Activated CD4-positive, alpha-beta memory T cell treated with anti-CD3 and anti-CD28 coated beads for 36 hours (primary cell): ENCODE results near the gene CLSTN1. TPM values are rescaled to one million over a fixed set of nuclear protein-coding genes. Genes with fewer than 3 reads are reported as not detected.

Experiments
- CTCF ChIA-PET: fragments of 350-600 bp; sonication (Branson Sonifier 250); formaldehyde crosslinking; loops from one replicate; lab custom pipeline; 2021; ENCODE audit warnings: antibody characterized with exemption, inconsistent platforms; lab: Charles Lee
- POLR2A ChIA-PET: fragments of 350-600 bp; sonication (Branson Sonifier 250); formaldehyde crosslinking; loops from one replicate; lab custom pipeline; 2021; ENCODE audit warnings: antibody characterized with exemption; lab: Charles Lee
- DNase-seq: peaks from one replicate; pipeline ENCODE4 v3.0.0-alpha.2; 2020
- H3K27ac Mint-ChIP-seq: one replicate; pipeline ENCODE4 v1.8.0; 2021; ENCODE audit warnings: mixed read lengths
- H3K27me3 Mint-ChIP-seq: one replicate; pipeline ENCODE4 v1.8.0; 2021; ENCODE audit warnings: mixed read lengths
- H3K36me3 Mint-ChIP-seq: one replicate; pipeline ENCODE4 v1.8.0; 2021; ENCODE audit warnings: mixed read lengths
- H3K4me1 Mint-ChIP-seq: one replicate; pipeline ENCODE4 v1.8.0; 2021; ENCODE audit warnings: low read depth, mixed read lengths
- H3K4me3 Mint-ChIP-seq: one replicate; pipeline ENCODE4 v1.8.0; 2021; ENCODE audit warnings: mild to moderate bottlenecking, mixed read lengths
- H3K9me3 Mint-ChIP-seq: one replicate; pipeline ENCODE4 v1.8.0; 2021; ENCODE audit warnings: mixed read lengths
- intact Hi-C: fragments of 100-400 bp; cut with micrococcal nuclease; formaldehyde crosslinking; loops from one replicate; pipeline ENCODE4 v1.15.1; 2023
- total RNA-seq, 2 experiments: library from RNA; stranded (reverse); gene quantifications; one replicate each; pipeline ENCODE4 v1.2.3, GENCODE V29; 2021

CLSTN1 gene
- total RNA-seq, 2 experiments from 2014 or later = 33.6 to 34.1 TPM

GRCh38 chr1:9703165-9703509 is 120.6 kb downstream of the CLSTN1 start:
- H3K4me1 Mint-ChIP-seq = peaks cover 53% of the 10 kb centered on the region
- CTCF ChIA-PET = interaction anchor here (0.7 to 3.3 kb wide), 12 partner anchors 8 to 144 kb away, joined by 3 to 24 read pairs (median 4); no protein-coding TSS in a partner anchor
- POLR2A ChIA-PET = interaction anchor here (1.5 kb wide), 1 partner anchor 13 kb away, joined by 7 read pairs; no protein-coding TSS in a partner anchor
- no peak for DNase-seq
- H3K27ac Mint-ChIP-seq = peak overlapping the region; percentile 68
- intact Hi-C loops = no loop called here
- peaks cover 7% of the 10 kb centered on the region for H3K9me3 Mint-ChIP-seq
- peaks cover 34% of the 10 kb centered on the region for H3K36me3 Mint-ChIP-seq
- no peak overlapping the region for H3K4me3 Mint-ChIP-seq
- no peaks in the 10 kb centered on the region for H3K27me3 Mint-ChIP-seq

- Mint-ChIP-seq H3K36me3 (peaks cover 34% of the 10 kb centered on the region), H3K27ac (peak overlapping the region; percentile 42)
- intact Hi-C loops = no loop called here
These were observed 122.1 kb downstream of the CLSTN1 start for GRCh38 chr1:9701665-9702064.

GRCh38 chr1:9700340-9700739 is 123.4 kb downstream of the CLSTN1 start:
- ChIA-PET POLR2A (no interaction called here), CTCF (interaction anchor here (0.6 to 1.1 kb wide), 2 partner anchors 21 to 854 kb away, joined by 3 read pairs; no protein-coding TSS in a partner anchor)
- intact Hi-C loops = no loop called here
- Mint-ChIP-seq H3K27ac (no peak overlapping the region), H3K36me3 (peaks cover 29% of the 10 kb centered on the region), H3K9me3 (peaks cover 7% of the 10 kb centered on the region), H3K4me3 (no peak overlapping the region), H3K27me3 (no peaks in the 10 kb centered on the region), H3K4me1 (peaks cover 46% of the 10 kb centered on the region)
- no peak for DNase-seq

More at GRCh38 chr1:9701665-9702064, 122.1 kb downstream of the CLSTN1 start:
- no peak for DNase-seq
- H3K4me3 Mint-ChIP-seq = no peak overlapping the region
- peaks cover 52% of the 10 kb centered on the region for H3K4me1 Mint-ChIP-seq
- no peaks in the 10 kb centered on the region for H3K27me3 Mint-ChIP-seq
- CTCF ChIA-PET = interaction anchor here (1.3 to 3.3 kb wide), 2 partner anchors 74 to 86 kb away, joined by 3 to 24 read pairs; no protein-coding TSS in a partner anchor
- POLR2A ChIA-PET = interaction anchor here (0.7 kb wide), 1 partner anchor 72 kb away, joined by 4 read pairs; no protein-coding TSS in a partner anchor
- peaks cover 7% of the 10 kb centered on the region for H3K9me3 Mint-ChIP-seq

- Mint-ChIP-seq H3K4me1 (peaks cover 42% of the 10 kb centered on the region), H3K4me3 (no peak overlapping the region), H3K9me3 (peaks cover 7% of the 10 kb centered on the region), H3K27ac (peak overlapping the region; percentile 35), H3K36me3 (peaks cover 25% of the 10 kb centered on the region), H3K27me3 (no peaks in the 10 kb centered on the region)
- ChIA-PET POLR2A (no interaction called here), CTCF (interaction anchor here (1.2 kb wide), 1 partner anchor 73 kb away, joined by 3 read pairs; no protein-coding TSS in a partner anchor)
- intact Hi-C loops = no loop called here
- no peak for DNase-seq
These were observed 124.4 kb downstream of the CLSTN1 start for GRCh38 chr1:9699361-9699760.

GRCh38 chr1:9696793-9697192 is 127.0 kb downstream of the CLSTN1 start:
- H3K4me1 Mint-ChIP-seq = peaks cover 34% of the 10 kb centered on the region
- POLR2A ChIA-PET = no interaction called here
- H3K4me3 Mint-ChIP-seq = no peak overlapping the region
- intact Hi-C loops = no loop called here
- CTCF ChIA-PET = interaction anchor here (1.4 kb wide), 1 partner anchor 25 kb away, joined by 5 read pairs; no protein-coding TSS in a partner anchor
- no peak overlapping the region for H3K27ac Mint-ChIP-seq
- H3K9me3 Mint-ChIP-seq = no peaks in the 10 kb centered on the region
- peaks cover 23% of the 10 kb centered on the region for H3K36me3 Mint-ChIP-seq
- DNase-seq = no peak
- H3K27me3 Mint-ChIP-seq = no peaks in the 10 kb centered on the region

- intact Hi-C loops = no loop called here
- peaks cover 22% of the 10 kb centered on the region for H3K36me3 Mint-ChIP-seq
- ChIA-PET POLR2A (no interaction called here), CTCF (interaction anchor here (0.9 to 2.4 kb wide), 4 partner anchors 11 to 65 kb away, joined by 3 to 10 read pairs (median 4); no protein-coding TSS in a partner anchor)
- no peak overlapping the region for H3K4me3 Mint-ChIP-seq
- peaks cover 61% of the 10 kb centered on the region for H3K4me1 Mint-ChIP-seq
- H3K27ac Mint-ChIP-seq = peak overlapping the region; percentile 35
- no peaks in the 10 kb centered on the region for H3K9me3 Mint-ChIP-seq
- no peak for DNase-seq
- H3K27me3 Mint-ChIP-seq = no peaks in the 10 kb centered on the region
These were observed 132.1 kb downstream of the CLSTN1 start for GRCh38 chr1:9691691-9692090.

- peaks cover 65% of the 10 kb centered on the region for H3K4me1 Mint-ChIP-seq
- ChIA-PET CTCF (interaction anchor here (0.7 to 2.4 kb wide), 5 partner anchors 12 to 752 kb away, joined by 3 to 10 read pairs (median 4); no protein-coding TSS in a partner anchor), POLR2A (no interaction called here)
- DNase-seq = no peak
- intact Hi-C loops = no loop called here
- no peaks in the 10 kb centered on the region for H3K27me3 Mint-ChIP-seq
- H3K27ac Mint-ChIP-seq = peak overlapping the region; percentile 35
- H3K4me3 Mint-ChIP-seq = peak overlapping the region; percentile 71
- H3K36me3 Mint-ChIP-seq = peaks cover 22% of the 10 kb centered on the region
- no peaks in the 10 kb centered on the region for H3K9me3 Mint-ChIP-seq
These were observed 132.7 kb downstream of the CLSTN1 start for GRCh38 chr1:9691108-9691445.

- Mint-ChIP-seq H3K9me3 (no peaks in the 10 kb centered on the region), H3K27me3 (no peaks in the 10 kb centered on the region), H3K4me3 (peak overlapping the region; percentile 71), H3K36me3 (peaks cover 22% of the 10 kb centered on the region), H3K4me1 (peaks cover 70% of the 10 kb centered on the region), H3K27ac (peak overlapping the region; percentile 63)
- DNase-seq = no peak
- ChIA-PET CTCF (interaction anchor here (0.6 to 2.4 kb wide), 6 partner anchors 12 to 752 kb away, joined by 3 to 10 read pairs (median 4); no protein-coding TSS in a partner anchor), POLR2A (no interaction called here)
- intact Hi-C loops = no loop called here
These were observed 133.2 kb downstream of the CLSTN1 start for GRCh38 chr1:9690440-9691107.

GRCh38 chr1:9689971-9690381 is 133.8 kb downstream of the CLSTN1 start:
- H3K9me3 Mint-ChIP-seq = no peaks in the 10 kb centered on the region
- no peak for DNase-seq
- H3K4me3 Mint-ChIP-seq = peak overlapping the region; percentile 71
- ChIA-PET CTCF (interaction anchor here (0.6 to 2.4 kb wide), 3 partner anchors 32 to 63 kb away, joined by 3 to 10 read pairs (median 3); no protein-coding TSS in a partner anchor), POLR2A (no interaction called here)
- H3K27me3 Mint-ChIP-seq = no peaks in the 10 kb centered on the region
- intact Hi-C loops = no loop called here
- H3K4me1 Mint-ChIP-seq = peaks cover 67% of the 10 kb centered on the region
- H3K36me3 Mint-ChIP-seq = peaks cover 22% of the 10 kb centered on the region
- H3K27ac Mint-ChIP-seq = peak overlapping the region; percentile 63

GRCh38 chr1:9689011-9689706 is 134.6 kb downstream of the CLSTN1 start:
- Mint-ChIP-seq H3K4me3 (peak overlapping the region; percentile 64), H3K9me3 (no peaks in the 10 kb centered on the region), H3K4me1 (peaks cover 70% of the 10 kb centered on the region), H3K27me3 (no peaks in the 10 kb centered on the region), H3K36me3 (peaks cover 22% of the 10 kb centered on the region), H3K27ac (no peak overlapping the region)
- intact Hi-C loops = no loop called here
- ChIA-PET POLR2A (interaction anchor here (1.0 kb wide), 1 partner anchor 37 kb away, joined by 4 read pairs; no protein-coding TSS in a partner anchor), CTCF (interaction anchor here (0.8 to 3.0 kb wide), 4 partner anchors 27 to 62 kb away, joined by 3 to 19 read pairs (median 5); no protein-coding TSS in a partner anchor)
- DNase-seq = peak; percentile 85

- Mint-ChIP-seq H3K9me3 (no peaks in the 10 kb centered on the region), H3K27me3 (no peaks in the 10 kb centered on the region), H3K27ac (peak overlapping the region; percentile 64), H3K4me1 (peaks cover 70% of the 10 kb centered on the region), H3K36me3 (peaks cover 16% of the 10 kb centered on the region), H3K4me3 (peak overlapping the region; percentile 64)
- ChIA-PET CTCF (interaction anchor here (1.5 to 3.0 kb wide), 4 partner anchors 28 to 62 kb away, joined by 4 to 19 read pairs (median 8); no protein-coding TSS in a partner anchor), POLR2A (interaction anchor here (1.0 kb wide), 1 partner anchor 36 kb away, joined by 4 read pairs; no protein-coding TSS in a partner anchor)
- intact Hi-C loops = no loop called here
- DNase-seq = no peak
These were observed 135.2 kb downstream of the CLSTN1 start for GRCh38 chr1:9688599-9688998.
